GM18511 (cell line): ENCODE measurements around the gene GADD45A.
"Not testable (repeated sequence)": the region's sequence is repeated elsewhere in the genome, so short reads cannot be mapped to it uniquely, and the experiment has no call there.

Source experiments
- ATAC-seq: cut with Tn5 transposase; IDR thresholded peaks from one replicate; pipeline ENCODE4 v1.9.1; 2021; ENCODE audit warnings: mild to moderate bottlenecking, moderate library complexity; ENCODE audit not compliant: unreplicated experiment

The GADD45A gene

GRCh38 chr1:67717876-67718275 is 32.9 kb downstream of the GADD45A start:
- ATAC-seq, result no peak

- no peak for ATAC-seq
Observed at GRCh38 chr1:67719329-67720196, 34.6 kb downstream of the GADD45A start.

GRCh38 chr1:67721112-67721511 is 36.1 kb downstream of the GADD45A start:
- ATAC-seq, result no peak

GRCh38 chr1:67721650-67722291 is 36.8 kb downstream of the GADD45A start:
- no peak for ATAC-seq

- no peak for ATAC-seq
Observed at GRCh38 chr1:67722292-67722944, 37.4 kb downstream of the GADD45A start.

GRCh38 chr1:67723126-67723525 is 38.1 kb downstream of the GADD45A start:
- ATAC-seq, result peak; percentile 8

- ATAC-seq, result peak; percentile 92
Observed at GRCh38 chr1:67723620-67724019, 38.6 kb downstream of the GADD45A start.

- no peak for ATAC-seq
Observed at GRCh38 chr1:67724928-67725560, 40.0 kb downstream of the GADD45A start.

GRCh38 chr1:67726224-67726623 is 41.2 kb downstream of the GADD45A start:
- no peak for ATAC-seq

GRCh38 chr1:67729872-67730271 is 44.9 kb downstream of the GADD45A start:
- no peak for ATAC-seq

GRCh38 chr1:67730312-67730711 is 45.3 kb downstream of the GADD45A start:
- ATAC-seq, result not testable (repeated sequence)

GRCh38 chr1:67731322-67731721 is 46.3 kb downstream of the GADD45A start:
- ATAC-seq, result no peak

GRCh38 chr1:67732750-67733151 is 47.8 kb downstream of the GADD45A start:
- peak; percentile 35 for ATAC-seq

- no peak for ATAC-seq
Observed at GRCh38 chr1:67733681-67734322, 48.8 kb downstream of the GADD45A start.

GRCh38 chr1:67734323-67734690 is 49.3 kb downstream of the GADD45A start:
- no peak for ATAC-seq

- ATAC-seq, result no peak
Observed at GRCh38 chr1:67735206-67735605, 50.2 kb downstream of the GADD45A start.

- ATAC-seq, result peak; percentile 97
Observed at GRCh38 chr1:67735806-67736627, 51.0 kb downstream of the GADD45A start.

- ATAC-seq, result no peak
Observed at GRCh38 chr1:67736750-67737149, 51.7 kb downstream of the GADD45A start.

- ATAC-seq, result no peak
Observed at GRCh38 chr1:67737875-67738274, 52.9 kb downstream of the GADD45A start.
